A549 (cell line): ENCODE data around the gene GRAP2. TPM values are rescaled to one million over a fixed set of nuclear protein-coding genes. Genes with fewer than 3 reads are reported as not detected.

ENCODE experiments used
- ATAC-seq, 2 experiments: fragments of 200-7000 bp in 1 of 2; fragments of >200 bp in 1 of 2; cut with Nextera tagmentation in 1 of 2; cut with Tn5 transposase in 1 of 2; 3 replicates each; pipeline versions ENCODE4 v1.8.0 to v1.9.1; 2018 to 2020; ENCODE audit warnings: mild to moderate bottlenecking in 1 of 2, moderate library complexity in 1 of 2
- CTCF ChIA-PET: fragments of 300-600 bp; sonication (Branson Sonifier 250); formaldehyde crosslinking; extraction: SDS; loops from one replicate; lab custom pipeline; 2021; ENCODE audit warnings: antibody characterized with exemption, inconsistent platforms; lab: Yijun Ruan, JAX
- POLR2A ChIA-PET: fragments of 350-600 bp; formaldehyde crosslinking; extraction: SDS; loops from one replicate; lab custom pipeline; 2021; ENCODE audit warnings: antibody characterized with exemption, inconsistent platforms; lab: Yijun Ruan, JAX
- DNase-seq, 2 experiments: peaks; one replicate each; pipeline versions ENCODE4 v3.0.0 to v3.0.0-alpha.2; 2011 to 2016; ENCODE audit warnings: low read depth in 1 of 2, low spot score in 1 of 2
- FAIRE-seq: peaks from 2 replicates; lab custom pipeline; 2011; peaks lifted over from hg19 to GRCh38; lab: Jason Lieb, UNC
- H3K27ac ChIP-seq, 2 experiments: fragments of >200 bp; sonication (Bioruptor Twin); formaldehyde crosslinking; 3 replicates each; pipeline ENCODE4 v1.5.1; 2016 to 2017
- H3K4me1 ChIP-seq: fragments of >200 bp; sonication (Bioruptor Twin); formaldehyde crosslinking; 3 replicates; pipeline ENCODE4 v1.6.1; 2016
- H3K4me2 ChIP-seq: fragments of >200 bp; sonication (Bioruptor Twin); formaldehyde crosslinking; 3 replicates; pipeline ENCODE4 v1.6.1; 2016
- H3K4me3 ChIP-seq: fragments of >200 bp; sonication (Bioruptor Twin); formaldehyde crosslinking; 3 replicates; pipeline ENCODE4 v1.5.1; 2016
- H3K9me3 ChIP-seq: fragments of >200 bp; sonication (Bioruptor Twin); formaldehyde crosslinking; 3 replicates; pipeline ENCODE4 v1.6.1; 2016
- BCL3 ChIP-seq: fragments of >200 bp; sonication (Bioruptor Twin); formaldehyde crosslinking; IDR thresholded peaks from 3 replicates; pipeline ENCODE4 v1.6.1; 2016
- BHLHE40 ChIP-seq: IDR thresholded peaks from 2 replicates; pipeline ENCODE4 v1.6.1; 2012; ENCODE audit warnings: low read depth, low read length, inconsistent platforms
- CBX2 ChIP-seq: fragments of 200-600 bp; sonication (generic); IDR thresholded peaks from 2 replicates; pipeline ENCODE4 v1.6.1; 2016; ENCODE audit warnings: low read depth, mild to moderate bottlenecking, borderline replicate concordance
- CBX8 ChIP-seq: fragments of 200-600 bp; sonication (generic); IDR thresholded peaks from 2 replicates; pipeline ENCODE4 v1.6.1; 2016
- CTCF ChIP-seq: fragments of >200 bp; sonication (Bioruptor Twin); formaldehyde crosslinking; IDR thresholded peaks from 3 replicates; pipeline ENCODE4 v1.5.1; 2016
- EHMT2 ChIP-seq: fragments of 200-600 bp; sonication (generic); IDR thresholded peaks from 2 replicates; pipeline ENCODE4 v1.6.1; 2016; ENCODE audit warnings: antibody characterized with exemption, low read depth, mild to moderate bottlenecking, moderate library complexity
- ESRRA ChIP-seq: fragments of 150-350 bp; IDR thresholded peaks from 2 replicates; pipeline ENCODE4 v1.6.1; 2014; ENCODE audit warnings: mild to moderate bottlenecking, low read length, borderline replicate concordance
- FOSB ChIP-seq: fragments of 250-450 bp; sonication (Bioruptor Pico); IDR thresholded peaks from 2 replicates; pipeline ENCODE4 v1.5.0; 2020; ENCODE audit warnings: mild to moderate bottlenecking, moderate library complexity
- FOSL2 ChIP-seq, 2 experiments: fragments of 450-650 bp in 1 of 2; fragments of >200 bp in 1 of 2; sonication (Bioruptor Twin) in 1 of 2; formaldehyde crosslinking; IDR thresholded peaks; 2 replicates each; pipeline versions ENCODE4 v1.5.0 to v1.6.1; 2016 to 2020; ENCODE audit warnings: mild to moderate bottlenecking in 1 of 2, moderate library complexity in 1 of 2
- FOXS1 ChIP-seq: fragments of 250-450 bp; sonication (Bioruptor Pico); IDR thresholded peaks from 2 replicates; pipeline ENCODE4 v1.5.0; 2020; ENCODE audit warnings: mild to moderate bottlenecking, moderate library complexity
- GATA3 ChIP-seq: IDR thresholded peaks from 2 replicates; pipeline ENCODE4 v1.6.1; 2012; ENCODE audit warnings: borderline replicate concordance
- JUN ChIP-seq, 2 experiments: fragments of >200 bp; sonication (Bioruptor Twin); formaldehyde crosslinking; IDR thresholded peaks; 2 replicates in 1 of 2; 3 replicates in 1 of 2; pipeline ENCODE4 v1.6.1; 2016 to 2017
- JUNB ChIP-seq: fragments of >200 bp; sonication (Bioruptor Twin); formaldehyde crosslinking; IDR thresholded peaks from 2 replicates; pipeline ENCODE4 v1.6.1; 2016
- MAFK ChIP-seq: fragments of 450-650 bp; IDR thresholded peaks from 2 replicates; pipeline ENCODE4 v1.6.1; 2014; ENCODE audit not compliant: partially characterized antibody
- MAZ ChIP-seq: fragments of 150-350 bp; IDR thresholded peaks from 2 replicates; pipeline ENCODE4 v1.6.1; 2014; ENCODE audit warnings: antibody characterized with exemption, low read depth, low read length, borderline replicate concordance
- NR3C1 ChIP-seq: fragments of >200 bp; sonication (Bioruptor Twin); formaldehyde crosslinking; IDR thresholded peaks from 3 replicates; pipeline ENCODE4 v1.6.1; 2017
- PHF8 ChIP-seq: fragments of 200-600 bp; sonication (generic); IDR thresholded peaks from 2 replicates; pipeline ENCODE4 v1.6.1; 2016; ENCODE audit warnings: low read depth, mild to moderate bottlenecking, antibody characterized with exemption, moderate library complexity, borderline replicate concordance
- RARB ChIP-seq: fragments of 250-450 bp; sonication (Bioruptor Pico); IDR thresholded peaks from 2 replicates; pipeline ENCODE4 v1.8.0; 2021; ENCODE audit warnings: mild to moderate bottlenecking, moderate library complexity
- RFX5 ChIP-seq: fragments of 450-650 bp; IDR thresholded peaks from 2 replicates; pipeline ENCODE4 v1.7.1; 2014; ENCODE audit warnings: antibody characterized with exemption, mild to moderate bottlenecking, moderate library complexity
- SREBF2 ChIP-seq: fragments of 450-650 bp; IDR thresholded peaks from 2 replicates; pipeline ENCODE4 v1.6.1; 2014; ENCODE audit warnings: mild to moderate bottlenecking, moderate library complexity
- TP53 ChIP-seq: fragments of 250-450 bp; sonication (Bioruptor Pico); IDR thresholded peaks from 2 replicates; pipeline ENCODE4 v1.5.0; 2021; ENCODE audit warnings: mild to moderate bottlenecking, moderate library complexity
- USF2 ChIP-seq: fragments of 450-650 bp; IDR thresholded peaks from 2 replicates; pipeline ENCODE4 v1.6.1; 2014; ENCODE audit warnings: antibody characterized with exemption
- ZFP36 ChIP-seq: fragments of 450-650 bp; IDR thresholded peaks from 2 replicates; pipeline ENCODE4 v1.6.1; 2014; ENCODE audit warnings: borderline replicate concordance; ENCODE audit not compliant: partially characterized antibody
- ZNF302 ChIP-seq: fragments of 250-450 bp; sonication (Bioruptor Pico); IDR thresholded peaks from 2 replicates; pipeline ENCODE4 v1.9.0; 2021; ENCODE audit warnings: inconsistent platforms, mild to moderate bottlenecking, moderate library complexity
- WGBS: methylation state at CpG from one replicate; pipeline ENCODE4 v1.1.6; 2017; ENCODE audit errors: missing lambda C conversion rate; 5-methylcytosine and 5-hydroxymethylcytosine counted together
- polyA plus RNA-seq, 4 experiments: library from polyadenylated mRNA; depleted of rRNA in 3 of 4; stranded (reverse); fragments of >200 nt; fragmentation: RNase III in 1 of 4; extraction: RNeasy Plus Mini Kit Qiagen cat#74134 plus additional on column Dnase treatment in 1 of 4; gene quantifications; 2 replicates in 3 of 4; 3 replicates in 1 of 4; pipeline ENCODE4 v1.2.3, GENCODE V29; 2011 to 2017
- TF ChIP-seq, protein P1 (sequence below): fragments of 250-450 bp; sonication (Bioruptor Pico); IDR thresholded peaks from 2 replicates; pipeline ENCODE4 v1.5.0; 2021; ENCODE audit warnings: mild to moderate bottlenecking, moderate library complexity, borderline replicate concordance
- TF ChIP-seq, protein P2 (sequence below): IDR thresholded peaks from 2 replicates; pipeline ENCODE4 v1.6.1; 2012
- TF ChIP-seq, protein P3 (sequence below): fragments of 200-600 bp; sonication (generic); IDR thresholded peaks from 2 replicates; pipeline ENCODE4 v1.6.1; 2016; ENCODE audit warnings: antibody characterized with exemption, mild to moderate bottlenecking, moderate library complexity
- TF ChIP-seq, protein P4 (sequence below): fragments of 150-350 bp; IDR thresholded peaks from 2 replicates; pipeline ENCODE4 v1.6.1; 2014; ENCODE audit warnings: low read depth, mild to moderate bottlenecking, low read length

GRAP2 gene
- polyA plus RNA-seq, 2 of the 4 experiments (the other 2 are of a cell fraction): not detected

DNA sequence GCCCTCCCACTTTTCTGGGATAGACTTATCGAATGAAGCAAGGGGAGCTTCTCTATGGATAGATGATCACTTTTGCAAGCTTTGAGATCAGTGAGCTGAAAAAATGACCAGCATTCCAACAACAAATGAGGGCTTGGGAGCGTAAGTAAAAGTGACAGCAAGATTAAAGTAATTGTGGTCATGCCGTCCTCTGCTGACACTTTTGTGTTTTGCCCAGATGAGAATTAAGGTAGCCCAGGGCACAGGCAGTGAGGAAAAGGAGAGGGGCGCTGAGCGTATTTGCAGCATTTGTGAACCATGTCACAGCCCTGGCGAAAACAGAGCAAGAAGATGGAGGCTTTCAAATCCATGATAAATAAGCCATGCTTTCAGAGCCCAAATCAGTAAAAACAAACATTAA is 34.7 kb downstream of the GRAP2 start:
- CTCF ChIA-PET: no interaction called here
- TF ChIP-seq USF2: no peak
- TF ChIP-seq FOSB: no peak
- no peak for TF ChIP-seq EHMT2
- TF ChIP-seq GATA3: no peak
- no peak for TF ChIP-seq RARB (CRISPR knock-in tag)
- no peak for TF ChIP-seq ESRRA
- no peak for TF ChIP-seq JUNB
- no peak for TF ChIP-seq TP53
- TF ChIP-seq JUN (IDR thresholded peaks at IDR 0.05): no peak
- no peak for TF ChIP-seq CBX2
- no peak for TF ChIP-seq MAFK
- no peak for TF ChIP-seq FOSL2 (IDR thresholded peaks at IDR 0.05)
- TF ChIP-seq FOSL2 (CRISPR knock-in tag; IDR thresholded peaks at IDR 0.05): no peak
- no peak for TF ChIP-seq NR3C1
- TF ChIP-seq, protein P1, sequence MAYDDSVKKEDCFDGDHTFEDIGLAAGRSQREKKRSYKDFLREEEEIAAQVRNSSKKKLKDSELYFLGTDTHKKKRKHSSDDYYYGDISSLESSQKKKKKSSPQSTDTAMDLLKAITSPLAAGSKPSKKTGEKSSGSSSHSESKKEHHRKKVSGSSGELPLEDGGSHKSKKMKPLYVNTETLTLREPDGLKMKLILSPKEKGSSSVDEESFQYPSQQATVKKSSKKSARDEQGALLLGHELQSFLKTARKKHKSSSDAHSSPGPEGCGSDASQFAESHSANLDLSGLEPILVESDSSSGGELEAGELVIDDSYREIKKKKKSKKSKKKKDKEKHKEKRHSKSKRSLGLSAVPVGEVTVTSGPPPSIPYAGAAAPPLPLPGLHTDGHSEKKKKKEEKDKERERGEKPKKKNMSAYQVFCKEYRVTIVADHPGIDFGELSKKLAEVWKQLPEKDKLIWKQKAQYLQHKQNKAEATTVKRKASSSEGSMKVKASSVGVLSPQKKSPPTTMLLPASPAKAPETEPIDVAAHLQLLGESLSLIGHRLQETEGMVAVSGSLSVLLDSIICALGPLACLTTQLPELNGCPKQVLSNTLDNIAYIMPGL (CRISPR knock-in tag): no peak
- TF ChIP-seq CBX8: no peak
- no peak for TF ChIP-seq SREBF2
- TF ChIP-seq, protein P2, sequence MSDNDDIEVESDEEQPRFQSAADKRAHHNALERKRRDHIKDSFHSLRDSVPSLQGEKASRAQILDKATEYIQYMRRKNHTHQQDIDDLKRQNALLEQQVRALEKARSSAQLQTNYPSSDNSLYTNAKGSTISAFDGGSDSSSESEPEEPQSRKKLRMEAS: no peak
- TF ChIP-seq ZFP36: no peak
- no peak for DNase-seq
- no peak for FAIRE-seq
- Histone ChIP-seq H3K9me3 (no peaks in the 10 kb centered on the region), H3K4me1 (no peaks in the 10 kb centered on the region), H3K4me3 (no peak overlapping the region), H3K4me2 (no peak overlapping the region), H3K27ac (no peak overlapping the region)
- ATAC-seq: no peak
- WGBS: 63% methylated on average over 6 of the region's 6 CpGs
- POLR2A ChIA-PET: no interaction called here

- ATAC-seq: no peak
- POLR2A ChIA-PET: no interaction called here
- CTCF ChIA-PET: no interaction called here
Measured at GRCh38 chr22:39936523-39937145, 35.8 kb downstream of the GRAP2 start.

More at GRCh38 chr22:39936523-39937145, 35.8 kb downstream of the GRAP2 start:
- no peaks in the 10 kb centered on the region for H3K9me3 ChIP-seq
- DNase-seq: no peak
- no peak for FAIRE-seq
- no peak overlapping the region for H3K27ac ChIP-seq
- TF ChIP-seq RFX5 (no peak), BCL3 (no peak), FOXS1 (CRISPR knock-in tag) (no peak), JUN (IDR thresholded peaks at IDR 0.05) (no peak), JUNB (no peak), MAZ (no peak), ZNF302 (no peak), BHLHE40 (no peak), PHF8 (no peak), CTCF (no peak)
- TF ChIP-seq, protein P3, sequence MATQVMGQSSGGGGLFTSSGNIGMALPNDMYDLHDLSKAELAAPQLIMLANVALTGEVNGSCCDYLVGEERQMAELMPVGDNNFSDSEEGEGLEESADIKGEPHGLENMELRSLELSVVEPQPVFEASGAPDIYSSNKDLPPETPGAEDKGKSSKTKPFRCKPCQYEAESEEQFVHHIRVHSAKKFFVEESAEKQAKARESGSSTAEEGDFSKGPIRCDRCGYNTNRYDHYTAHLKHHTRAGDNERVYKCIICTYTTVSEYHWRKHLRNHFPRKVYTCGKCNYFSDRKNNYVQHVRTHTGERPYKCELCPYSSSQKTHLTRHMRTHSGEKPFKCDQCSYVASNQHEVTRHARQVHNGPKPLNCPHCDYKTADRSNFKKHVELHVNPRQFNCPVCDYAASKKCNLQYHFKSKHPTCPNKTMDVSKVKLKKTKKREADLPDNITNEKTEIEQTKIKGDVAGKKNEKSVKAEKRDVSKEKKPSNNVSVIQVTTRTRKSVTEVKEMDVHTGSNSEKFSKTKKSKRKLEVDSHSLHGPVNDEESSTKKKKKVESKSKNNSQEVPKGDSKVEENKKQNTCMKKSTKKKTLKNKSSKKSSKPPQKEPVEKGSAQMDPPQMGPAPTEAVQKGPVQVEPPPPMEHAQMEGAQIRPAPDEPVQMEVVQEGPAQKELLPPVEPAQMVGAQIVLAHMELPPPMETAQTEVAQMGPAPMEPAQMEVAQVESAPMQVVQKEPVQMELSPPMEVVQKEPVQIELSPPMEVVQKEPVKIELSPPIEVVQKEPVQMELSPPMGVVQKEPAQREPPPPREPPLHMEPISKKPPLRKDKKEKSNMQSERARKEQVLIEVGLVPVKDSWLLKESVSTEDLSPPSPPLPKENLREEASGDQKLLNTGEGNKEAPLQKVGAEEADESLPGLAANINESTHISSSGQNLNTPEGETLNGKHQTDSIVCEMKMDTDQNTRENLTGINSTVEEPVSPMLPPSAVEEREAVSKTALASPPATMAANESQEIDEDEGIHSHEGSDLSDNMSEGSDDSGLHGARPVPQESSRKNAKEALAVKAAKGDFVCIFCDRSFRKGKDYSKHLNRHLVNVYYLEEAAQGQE: no peak
- TF ChIP-seq, protein P4, sequence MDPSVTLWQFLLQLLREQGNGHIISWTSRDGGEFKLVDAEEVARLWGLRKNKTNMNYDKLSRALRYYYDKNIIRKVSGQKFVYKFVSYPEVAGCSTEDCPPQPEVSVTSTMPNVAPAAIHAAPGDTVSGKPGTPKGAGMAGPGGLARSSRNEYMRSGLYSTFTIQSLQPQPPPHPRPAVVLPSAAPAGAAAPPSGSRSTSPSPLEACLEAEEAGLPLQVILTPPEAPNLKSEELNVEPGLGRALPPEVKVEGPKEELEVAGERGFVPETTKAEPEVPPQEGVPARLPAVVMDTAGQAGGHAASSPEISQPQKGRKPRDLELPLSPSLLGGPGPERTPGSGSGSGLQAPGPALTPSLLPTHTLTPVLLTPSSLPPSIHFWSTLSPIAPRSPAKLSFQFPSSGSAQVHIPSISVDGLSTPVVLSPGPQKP: no peak
- 51% methylated on average over 6 of the region's 6 CpGs for WGBS
- no peak overlapping the region for H3K4me3 ChIP-seq
- no peak overlapping the region for H3K4me2 ChIP-seq
- H3K4me1 ChIP-seq: no peaks in the 10 kb centered on the region
